Kidney (tissue), 14 donors: Measurements from ENCODE around the gene HOXA4. TPM values are rescaled to one million over a fixed set of nuclear protein-coding genes. Genes with fewer than 3 reads are reported as not detected.

Experiments used
- DNase-seq, 5 donors: peaks; one replicate each; pipeline ENCODE4 v3.0.0-alpha.2; 2013 to 2020
- FAIRE-seq: peaks from 2 replicates; lab custom pipeline; 2012; peaks lifted over from hg19 to GRCh38; lab: Jason Lieb, UNC
- H3K27ac ChIP-seq, 2 donors: one replicate each; pipeline ENCODE4 v1.7.0; 2013; ENCODE audit warnings: low read depth in 2 of 2, low read length in 2 of 2, inconsistent platforms in 1 of 2
- H3K27me3 ChIP-seq: one replicate; pipeline ENCODE4 v1.7.1; 2013; ENCODE audit warnings: low read length, inconsistent platforms; ENCODE audit not compliant: control insufficient read depth, insufficient read depth
- H3K36me3 ChIP-seq, 3 donors: one replicate each; pipeline versions ENCODE4 v1.7.0 to v1.7.1; 2013; ENCODE audit warnings: low read length in 3 of 3, control low read depth in 1 of 3, inconsistent platforms in 1 of 3; ENCODE audit not compliant: insufficient read depth in 3 of 3, control insufficient read depth in 2 of 3
- H3K4me1 ChIP-seq, 3 donors: one replicate each; pipeline versions ENCODE4 v1.7.0 to v1.7.1; 2013; ENCODE audit warnings: low read length in 3 of 3, inconsistent platforms in 1 of 3, low read depth in 1 of 3; ENCODE audit not compliant: control insufficient read depth in 2 of 3, insufficient read depth in 2 of 3
- H3K4me3 ChIP-seq, 3 donors: one replicate each; pipeline versions ENCODE4 v1.7.0 to v1.8.1; 2013; ENCODE audit warnings: low read length in 3 of 3, control low read depth in 1 of 3, inconsistent platforms in 1 of 3
- H3K9ac ChIP-seq, 3 donors: one replicate each; pipeline versions ENCODE4 v1.7.0 to v1.7.1; 2013; ENCODE audit warnings: low read length in 3 of 3, control low read depth in 1 of 3, inconsistent platforms in 1 of 3
- H3K9me3 ChIP-seq, 3 donors: one replicate each; pipeline versions ENCODE4 v1.7.0 to v1.7.1; 2013; ENCODE audit warnings: low read length in 3 of 3, control low read depth in 1 of 3, inconsistent platforms in 1 of 3; ENCODE audit not compliant: control insufficient read depth in 2 of 3, insufficient read depth in 1 of 3
- CTCF ChIP-seq: IDR thresholded peaks from 3 replicates; pipeline ENCODE4 v1.5.1; 2012; ENCODE audit warnings: mild to moderate bottlenecking, moderate library complexity, borderline replicate concordance; ENCODE audit not compliant: insufficient read depth; ENCODE audit errors: extremely low read depth
- intact Hi-C: fragments of 100-400 bp; cut with DNase I; formaldehyde crosslinking; loops from one replicate; pipeline ENCODE4 v1.11.1; 2022
- polyA plus RNA-seq: library from polyadenylated mRNA; stranded (reverse); fragments of 350-450 nt; fragmentation: Illumina TruSeq; extraction: RNeasy Lipid Tissue Mini Kit (QIAGEN cat#74804); gene quantifications from one replicate; pipeline ENCODE4 v1.2.3, GENCODE V29; 2014; ENCODE audit warnings: low read depth, low replicate concordance; ENCODE audit not compliant: insufficient read depth
- total RNA-seq: library from RNA; stranded (reverse); fragmentation: NEBNext Ultra II Directional; extraction: Animal tissue kit (Norgen Biotek cat#: 25700); gene quantifications from one replicate; pipeline ENCODE4 v1.2.1, GENCODE V29; 2021
- donor health status: control.
- donor health status: control.
- donor health status: control.
- donor health status: control.
- donor health status: control.
- donor health status: DM: yes; HTN: yes; CAD: no.
- donor health status: Normal renal cell carcinoma (clear cell type).

The HOXA4 gene
- total and polyA plus RNA-seq, 2 donors from 2014 or later = 11.2 to 13.0 TPM

DNA sequence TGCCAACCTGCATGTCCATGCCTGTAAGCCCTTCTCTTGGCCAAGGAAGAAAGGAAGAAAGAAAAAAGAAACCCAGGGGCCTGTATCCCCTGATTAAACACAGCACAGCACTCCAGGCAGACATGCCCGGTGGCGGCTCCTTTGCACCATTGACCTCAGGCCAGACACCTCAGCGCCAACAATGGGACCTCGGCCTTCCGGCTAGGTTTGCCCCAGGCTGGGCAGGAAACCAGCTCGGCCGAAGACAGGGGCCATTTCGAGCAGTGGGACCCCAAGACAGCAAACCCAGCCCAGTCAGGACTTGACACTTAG lies 40.7 kb upstream of the HOXA4 start:
- Histone ChIP-seq H3K4me3 (peak overlapping the region; percentile 62 to 86 (median 78)), H3K36me3 (no peaks in the 10 kb centered on the region), H3K27ac (peak overlapping the region; percentile 84 to 96), H3K9ac (peak overlapping the region; percentile 72 to 95 (median 85)), H3K9me3 (no peaks in the 10 kb centered on the region), H3K27me3 (no peaks in the 10 kb centered on the region), H3K4me1 (no peaks in the 10 kb centered on the region)
- DNase-seq = peak in 2 of 5 donors; percentile 69
- TF ChIP-seq CTCF = no peak
- no peak for FAIRE-seq
- intact Hi-C loops = loop anchor here (10.0 kb wide), 1 partner anchor 1316 kb away; no protein-coding TSS in a partner anchor

- H3K27ac ChIP-seq = peak overlapping the region; percentile 94 to 96
- intact Hi-C loops = loop anchor here (10.0 kb wide), 1 partner anchor 1316 kb away; no protein-coding TSS in a partner anchor
- no peak for TF ChIP-seq CTCF
Measured at GRCh38 chr7:27170426-27171324, 40.1 kb upstream of the HOXA4 start.

GRCh38 chr7:27169658-27170425 lies 39.3 kb upstream of the HOXA4 start:
- Histone ChIP-seq H3K4me1 (no peaks in the 10 kb centered on the region), H3K27me3 (no peaks in the 10 kb centered on the region), H3K27ac (peak overlapping the region; percentile 94 to 96), H3K4me3 (peak overlapping the region; percentile 71 to 86 (median 78)), H3K36me3 (no peaks in the 10 kb centered on the region), H3K9me3 (no peaks in the 10 kb centered on the region), H3K9ac (peak overlapping the region; percentile 72 to 95 (median 82))
- no peak for FAIRE-seq
- intact Hi-C loops = loop anchor here (10.0 kb wide), 1 partner anchor 1315 kb away; no protein-coding TSS in a partner anchor
- peak in 4 of 5 donors; percentile 77 to 92 (median 86) for DNase-seq
- TF ChIP-seq CTCF = no peak

More at GRCh38 chr7:27170426-27171324, 40.1 kb upstream of the HOXA4 start:
- H3K36me3 ChIP-seq = no peaks in the 10 kb centered on the region
- H3K27me3 ChIP-seq = no peaks in the 10 kb centered on the region
- peak overlapping the region; percentile 72 to 95 (median 85) for H3K9ac ChIP-seq
- peak; percentile 33 for FAIRE-seq
- no peaks in the 10 kb centered on the region for H3K9me3 ChIP-seq
- no peaks in the 10 kb centered on the region for H3K4me1 ChIP-seq
- H3K4me3 ChIP-seq = peak overlapping the region; percentile 62 to 86 (median 78)
- peak in 1 of 5 donors; percentile 53 for DNase-seq
